Measurements from ENCODE around the gene SLX4IP.

DNA sequence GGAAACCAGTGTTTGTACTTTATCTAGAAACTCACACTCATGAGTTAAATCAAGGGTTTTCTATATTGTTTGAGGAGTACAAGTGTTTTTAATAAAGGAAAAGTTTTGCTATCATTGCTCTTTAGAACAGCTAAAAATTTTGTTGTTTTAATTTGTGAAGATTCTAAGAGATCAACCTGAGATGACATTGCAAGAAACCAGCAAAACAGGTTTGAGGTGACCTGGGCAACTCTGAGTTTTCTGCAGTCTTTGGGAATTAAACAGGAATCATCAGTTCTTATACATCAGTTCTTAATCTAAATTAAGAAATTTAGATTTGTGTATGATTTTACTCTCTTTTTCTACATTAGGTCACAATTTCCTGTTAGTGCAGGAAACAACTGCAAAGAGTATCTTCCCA is 124.2 kb downstream of the SLX4IP start:
- TF ChIP-seq CTCF (IDR thresholded peaks at IDR 0.05) (no peak), POLR2A (IDR thresholded peaks at IDR 0.05) (no peak)

Measured in esophagus squamous epithelium (tissue), 4 donors.